ENCODE measurements around the gene CALHM4. TPM values are rescaled to one million over a fixed set of nuclear protein-coding genes. Genes with fewer than 3 reads are reported as not detected.

The CALHM4 gene
- total and polyA plus RNA-seq, 2 of the 8 experiments (the other 6 are each of a cell fraction or from before 2014, with no cell fraction given) = not detected

GRCh38 chr6:116528780-116529179 lies 24.8 kb upstream of the CALHM4 start (continued):
- TF ChIP-seq TBP (IDR thresholded peaks at IDR 0.05; ENCODE audit: low read depth, low read length) (no peak), KDM1A (IDR thresholded peaks at IDR 0.05; ENCODE audit: borderline replicate concordance, low read length) (no peak), BRCA1 (IDR thresholded peaks at IDR 0.05; ENCODE audit: low read depth, low read length) (no peak), CHD1 (IDR thresholded peaks at IDR 0.05; ENCODE audit: low read depth, low read length) (no peak), SAP30 (IDR thresholded peaks at IDR 0.05; ENCODE audit: insufficient read depth, insufficient replicate concordance, low read length) (no peak), GTF2F1 (IDR thresholded peaks at IDR 0.05; ENCODE audit: borderline replicate concordance, low read depth, low read length) (no peak), CREB1 (IDR thresholded peaks at IDR 0.05) (no peak)
